Measurements from ENCODE around the gene SNAP25.

The SNAP25 gene

GRCh38 chr20:10231290-10231689, 12.7 kb downstream of the SNAP25 start:
- FAIRE-seq (no peak), DNase-seq (ENCODE audit: insufficient read length, low spot score) (no peak)
- no peak for TF ChIP-seq POLR2A (IDR thresholded peaks at IDR 0.05; ENCODE audit: low read depth, low read length)

DNA sequence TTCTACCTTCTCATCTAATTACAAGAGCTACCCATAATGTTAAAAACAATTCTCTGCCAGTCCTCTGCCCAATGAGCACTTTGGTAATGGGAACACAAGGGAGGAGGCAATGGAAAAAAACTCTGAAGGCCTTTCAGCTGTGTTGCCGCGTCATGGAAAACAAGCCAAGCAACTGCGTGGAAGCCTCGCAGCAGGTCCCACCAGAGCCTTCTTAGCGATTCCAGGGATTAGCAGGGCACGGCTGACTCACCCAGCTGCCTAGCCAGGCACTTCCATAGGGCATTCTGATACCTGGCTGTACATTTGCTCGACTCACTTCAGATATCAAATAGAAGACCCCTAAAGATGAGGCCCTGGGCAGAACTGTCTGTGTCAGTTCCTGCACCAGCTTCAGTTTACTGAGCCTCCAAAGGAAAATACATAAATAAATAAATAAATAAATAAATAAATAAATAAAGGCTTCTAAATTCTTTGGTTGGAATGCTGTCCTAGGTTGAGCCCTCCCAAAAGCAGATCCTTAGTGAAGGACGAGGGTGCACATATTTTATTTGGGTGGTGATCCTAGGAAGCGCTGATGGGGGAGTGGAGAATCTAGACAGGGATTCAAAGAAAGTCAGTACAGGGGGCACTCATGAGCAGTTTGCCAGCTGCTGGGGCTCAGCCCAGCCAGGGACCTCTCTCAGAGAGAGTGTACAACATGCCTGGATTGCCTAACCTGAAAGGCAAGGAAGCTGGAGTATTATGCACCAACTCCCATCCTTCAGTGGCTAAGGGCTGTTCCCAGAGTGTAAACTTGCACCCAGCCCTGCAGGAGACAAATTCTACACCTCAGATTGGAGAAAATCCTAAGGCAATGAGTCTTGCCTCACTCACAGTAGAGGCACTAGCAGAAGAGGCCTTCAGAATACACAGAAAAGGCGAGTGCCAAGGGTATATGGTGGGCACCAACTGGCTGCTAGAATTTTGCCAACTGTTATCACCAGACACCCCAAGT, 18.2 kb downstream of the SNAP25 start:
- FAIRE-seq (no peak), DNase-seq (ENCODE audit: insufficient read length, low spot score) (no peak)
- TF ChIP-seq POLR2A (IDR thresholded peaks at IDR 0.05; ENCODE audit: low read depth, low read length) = no peak

DNA sequence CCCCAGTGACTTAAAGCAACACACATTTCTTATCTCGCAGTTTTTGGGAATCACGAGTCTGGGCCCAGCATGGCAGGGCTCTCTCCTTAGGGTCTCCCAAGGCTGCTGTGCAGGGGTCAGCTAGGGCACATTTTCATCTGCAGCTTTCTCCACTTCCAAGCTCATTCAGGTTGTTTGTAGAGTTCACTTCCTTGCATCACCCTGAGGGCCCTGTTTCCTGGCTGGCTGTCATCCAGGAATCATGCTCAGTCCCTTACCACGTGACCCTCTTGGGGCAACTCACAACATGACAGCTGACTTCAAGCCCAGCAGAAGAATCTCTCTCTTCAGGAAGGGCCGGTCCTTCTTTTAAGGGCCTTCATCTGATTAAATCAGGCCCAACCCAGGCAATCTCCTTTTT, 21.3 kb downstream of the SNAP25 start:
- no peak for TF ChIP-seq POLR2A (IDR thresholded peaks at IDR 0.05; ENCODE audit: low read depth, low read length)
- no peak for FAIRE-seq
- peak; percentile 10 for DNase-seq (ENCODE audit: insufficient read length, low spot score)

GRCh38 chr20:10240655-10241054, 22.0 kb downstream of the SNAP25 start:
- TF ChIP-seq POLR2A (IDR thresholded peaks at IDR 0.05; ENCODE audit: low read depth, low read length) = no peak
- DNase-seq (ENCODE audit: insufficient read length, low spot score) (no peak), FAIRE-seq (no peak)

DNA sequence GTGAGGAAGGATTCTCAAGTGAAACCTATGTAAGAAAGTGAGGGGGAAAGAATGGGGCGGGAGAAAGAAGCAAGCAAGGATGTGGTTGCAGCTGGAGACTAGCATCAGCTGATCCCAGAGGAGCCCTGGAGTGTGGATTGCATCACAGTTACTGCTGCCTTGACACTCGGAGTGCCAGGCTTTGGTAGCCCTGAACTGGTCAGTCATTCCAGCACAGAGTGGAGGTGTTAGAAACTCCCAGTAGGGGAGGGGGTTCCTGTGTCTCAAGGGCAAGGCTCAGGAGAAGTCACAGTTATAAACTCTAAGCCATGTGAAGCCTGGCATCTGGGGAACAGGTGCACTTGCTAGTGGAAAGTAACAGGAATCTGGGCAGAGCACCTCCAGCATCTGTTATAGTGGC, 23.5 kb downstream of the SNAP25 start:
- no peak for TF ChIP-seq POLR2A (IDR thresholded peaks at IDR 0.05; ENCODE audit: low read depth, low read length)
- DNase-seq (ENCODE audit: insufficient read length, low spot score) (no peak), FAIRE-seq (no peak)

DNA sequence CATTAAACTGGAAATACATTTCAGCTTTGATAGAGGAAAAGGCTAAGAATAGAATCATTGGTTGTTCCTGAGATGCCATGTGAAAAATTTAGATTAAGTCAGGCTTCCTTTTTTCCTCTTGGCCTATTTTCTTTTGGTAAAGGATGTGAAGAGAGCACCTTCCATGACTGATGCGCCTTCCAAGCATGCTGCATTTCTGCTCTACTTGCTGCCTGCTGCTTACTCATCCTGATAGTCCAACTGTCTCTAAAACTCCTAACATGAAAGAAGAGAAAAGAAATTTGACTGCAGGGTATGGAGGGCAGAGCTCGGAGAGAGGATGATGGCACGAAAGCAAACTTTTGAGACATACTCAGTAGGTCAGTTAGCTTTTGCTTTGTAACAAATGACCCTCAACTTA, 28.8 kb downstream of the SNAP25 start:
- DNase-seq (ENCODE audit: insufficient read length, low spot score) = no peak

GRCh38 chr20:10249048-10249770, 30.6 kb downstream of the SNAP25 start:
- no peak for TF ChIP-seq POLR2A (IDR thresholded peaks at IDR 0.05; ENCODE audit: low read depth, low read length)
- DNase-seq (ENCODE audit: insufficient read length, low spot score) (no peak), FAIRE-seq (no peak)

More for the DNA sequence above, 28.8 kb downstream of the SNAP25 start:
- TF ChIP-seq POLR2A (IDR thresholded peaks at IDR 0.05; ENCODE audit: low read depth, low read length) = no peak
- FAIRE-seq = no peak

DNA sequence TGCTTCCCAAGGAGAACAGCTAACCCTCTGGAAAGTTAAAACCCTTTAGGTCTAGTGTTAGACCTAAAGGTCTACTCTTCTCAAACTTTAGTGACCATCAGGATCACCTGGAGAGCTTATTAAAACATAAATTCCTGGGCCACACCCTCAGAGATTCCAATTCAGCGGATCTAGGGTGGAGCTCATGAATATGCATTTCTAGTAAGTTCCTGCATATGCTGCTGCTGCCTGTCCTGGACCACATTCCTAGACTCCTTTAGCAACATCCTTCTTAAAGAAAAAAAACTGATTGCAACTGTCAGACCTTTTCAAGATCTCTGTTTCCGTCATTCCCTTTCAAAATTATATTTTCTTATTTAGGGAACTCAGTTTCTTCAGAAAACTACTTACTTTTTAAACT, 31.2 kb downstream of the SNAP25 start:
- FAIRE-seq (no peak), DNase-seq (ENCODE audit: insufficient read length, low spot score) (no peak)
- no peak for TF ChIP-seq POLR2A (IDR thresholded peaks at IDR 0.05; ENCODE audit: low read depth, low read length)

DNA sequence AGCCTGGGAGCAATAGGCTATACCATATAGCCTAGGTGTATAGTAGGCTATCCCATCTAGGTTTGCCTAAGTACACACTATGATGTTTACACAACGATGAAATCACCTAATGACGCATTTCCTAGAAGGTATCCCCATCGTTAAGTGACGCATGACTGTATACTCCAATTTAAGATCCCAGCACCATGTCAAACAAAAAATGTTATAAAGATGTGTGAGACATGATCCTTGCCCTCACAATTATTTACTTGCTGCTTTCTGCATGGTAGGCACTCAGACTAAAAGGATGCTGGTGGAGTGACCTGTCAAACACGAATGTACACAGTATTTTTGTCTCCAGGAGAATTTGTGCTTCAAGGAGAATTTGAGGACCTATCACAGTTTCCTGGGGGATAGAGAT, 32.3 kb downstream of the SNAP25 start:
- no peak for TF ChIP-seq POLR2A (IDR thresholded peaks at IDR 0.05; ENCODE audit: low read depth, low read length)
- FAIRE-seq (no peak), DNase-seq (ENCODE audit: insufficient read length, low spot score) (no peak)

- DNase-seq (ENCODE audit: insufficient read length, low spot score) (no peak), FAIRE-seq (no peak)
- no peak for TF ChIP-seq POLR2A (IDR thresholded peaks at IDR 0.05; ENCODE audit: low read depth, low read length)
Measured at GRCh38 chr20:10253780-10254179, 35.1 kb downstream of the SNAP25 start.

- DNase-seq (ENCODE audit: insufficient read length, low spot score) (no peak), FAIRE-seq (no peak)
- TF ChIP-seq POLR2A (IDR thresholded peaks at IDR 0.05; ENCODE audit: low read depth, low read length) = no peak
Measured at GRCh38 chr20:10255846-10256245, 37.2 kb downstream of the SNAP25 start.

DNA sequence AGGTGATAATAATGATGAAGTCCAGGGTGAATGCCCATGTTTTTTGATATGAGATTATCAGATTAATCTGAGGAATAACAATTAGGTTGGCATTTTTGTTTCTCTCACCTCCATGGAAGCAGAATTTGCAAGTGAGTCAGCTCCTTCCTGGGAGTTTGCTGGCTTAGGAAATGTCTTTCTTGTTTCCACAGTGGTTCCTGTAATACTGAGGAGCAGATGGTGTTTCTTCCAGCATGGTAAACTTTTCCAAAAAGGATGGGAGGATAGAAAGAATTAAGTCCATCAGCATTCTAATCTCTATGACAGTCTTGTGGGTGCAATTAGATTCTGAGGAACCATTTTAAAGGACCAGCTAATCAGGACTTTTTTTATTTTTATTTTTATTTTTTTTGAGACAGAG, 40.5 kb downstream of the SNAP25 start:
- no peak for FAIRE-seq
- TF ChIP-seq POLR2A (IDR thresholded peaks at IDR 0.05; ENCODE audit: low read depth, low read length) = no peak

DNA sequence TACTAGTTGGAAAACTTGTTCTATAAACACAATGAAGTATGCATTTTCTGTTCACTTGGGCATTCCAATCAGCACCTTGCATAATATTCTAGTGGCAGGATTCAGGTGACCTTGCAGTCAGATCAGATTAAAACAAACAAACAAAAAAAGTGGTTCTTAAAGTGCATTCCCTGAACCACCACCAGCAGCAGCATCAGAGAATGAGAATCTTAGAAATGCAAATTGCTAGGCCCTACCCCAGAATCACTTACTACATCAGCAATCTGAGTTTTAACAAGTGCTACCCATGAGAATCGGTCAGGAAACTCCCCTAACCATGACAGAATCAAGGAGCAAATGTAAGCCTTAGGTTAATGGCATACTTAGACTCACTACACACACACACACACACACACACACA, 41.7 kb downstream of the SNAP25 start:
- no peak for TF ChIP-seq POLR2A (IDR thresholded peaks at IDR 0.05; ENCODE audit: low read depth, low read length)
- DNase-seq (ENCODE audit: insufficient read length, low spot score) (no peak), FAIRE-seq (no peak)

More for the DNA sequence above, 40.5 kb downstream of the SNAP25 start:
- DNase-seq (ENCODE audit: insufficient read length, low spot score) = no peak

GRCh38 chr20:10261702-10262101, 43.1 kb downstream of the SNAP25 start:
- FAIRE-seq (no peak), DNase-seq (ENCODE audit: insufficient read length, low spot score) (no peak)
- TF ChIP-seq POLR2A (IDR thresholded peaks at IDR 0.05; ENCODE audit: low read depth, low read length) = no peak

All from H54 (cell line).